GM23248 (cell line): Measurements from ENCODE around the gene GPRIN1. TPM values are rescaled to one million over a fixed set of nuclear protein-coding genes. Genes with fewer than 3 reads are reported as not detected.

Experiments
- DNase-seq: peaks from one replicate; pipeline ENCODE4 v3.0.0-alpha.2; 2015
- H2AFZ ChIP-seq: fragments of 200-600 bp; sonication (generic); 2 replicates; pipeline ENCODE4 v1.6.1; 2016; ENCODE audit warnings: antibody characterized with exemption
- H3F3A ChIP-seq: fragments of 200-600 bp; sonication (generic); 2 replicates; pipeline ENCODE4 v1.6.1; 2016; ENCODE audit warnings: mild to moderate bottlenecking, antibody characterized with exemption, mixed run types; ENCODE audit not compliant: insufficient read depth
- H3K27ac ChIP-seq: fragments of 200-600 bp; sonication (generic); 2 replicates; pipeline ENCODE4 v1.5.1; 2016; ENCODE audit warnings: mild to moderate bottlenecking
- H3K27me3 ChIP-seq: fragments of 200-600 bp; sonication (generic); replicated peaks from 2 replicates; pipeline ENCODE4 v1.6.1; 2016; ENCODE audit warnings: mild to moderate bottlenecking; ENCODE audit not compliant: insufficient read depth
- H3K36me3 ChIP-seq: fragments of 200-600 bp; sonication (generic); 2 replicates; pipeline ENCODE4 v1.6.1; 2016; ENCODE audit warnings: low read depth, mild to moderate bottlenecking
- H3K4me1 ChIP-seq: fragments of 200-600 bp; sonication (generic); 2 replicates; pipeline ENCODE4 v1.6.1; 2016; ENCODE audit warnings: mild to moderate bottlenecking; ENCODE audit not compliant: insufficient read depth
- H3K4me2 ChIP-seq: fragments of 200-600 bp; sonication (generic); one replicate; pipeline ENCODE4 v1.6.1; 2016; ENCODE audit warnings: mild to moderate bottlenecking; ENCODE audit not compliant: unreplicated experiment
- H3K4me3 ChIP-seq: fragments of 200-600 bp; sonication (generic); 2 replicates; pipeline ENCODE4 v1.5.1; 2016; ENCODE audit warnings: mild to moderate bottlenecking
- H3K79me2 ChIP-seq: fragments of 200-600 bp; sonication (generic); 2 replicates; pipeline ENCODE4 v1.6.1; 2016; ENCODE audit warnings: mild to moderate bottlenecking; ENCODE audit not compliant: insufficient read depth
- H3K9ac ChIP-seq: fragments of 200-600 bp; sonication (generic); 2 replicates; pipeline ENCODE4 v1.6.1; 2016; ENCODE audit warnings: mild to moderate bottlenecking
- H3K9me2 ChIP-seq: fragments of 200-600 bp; sonication (generic); 2 replicates; pipeline ENCODE4 v1.6.1; 2016; ENCODE audit warnings: mixed run types, mild to moderate bottlenecking, moderate library complexity; ENCODE audit not compliant: insufficient read depth
- H3K9me3 ChIP-seq: fragments of 200-600 bp; sonication (generic); one replicate; pipeline ENCODE4 v1.6.1; 2017; ENCODE audit warnings: low read depth
- H4K20me1 ChIP-seq: fragments of 200-600 bp; sonication (generic); 2 replicates; pipeline ENCODE4 v1.6.0; 2016; ENCODE audit not compliant: insufficient read depth
- EZH2 ChIP-seq: fragments of 200-600 bp; sonication (generic); IDR thresholded peaks from 2 replicates; pipeline ENCODE4 v1.6.1; 2018; ENCODE audit warnings: antibody characterized with exemption, mild to moderate bottlenecking; ENCODE audit not compliant: insufficient read depth, poor library complexity, severe bottlenecking
- EZH2phosphoT487 ChIP-seq: fragments of 200-600 bp; sonication (generic); IDR thresholded peaks from 2 replicates; pipeline ENCODE4 v1.6.1; 2018; ENCODE audit warnings: antibody characterized with exemption, moderate library complexity, mild to moderate bottlenecking, low read depth; ENCODE audit not compliant: insufficient read depth
- WGBS, 2 experiments: methylation state at CpG; one replicate each; pipeline ENCODE4 v1.1.6; 2015 to 2017; ENCODE audit warnings: low lambda C conversion rate in 2 of 2, low coverage in 1 of 2; ENCODE audit errors: missing lambda C conversion rate in 2 of 2; 5-methylcytosine and 5-hydroxymethylcytosine counted together
- in situ Hi-C: fragments of 300-500 bp; cut with MboI; formaldehyde crosslinking; loops from 2 replicates; pipeline ENCODE4 v1.15.0; 2020
- polyA plus RNA-seq: library from polyadenylated mRNA; unstranded; fragments of >200 nt; fragmentation: Nextera tagmentation; extraction: Ambion mirVana; gene quantifications from 2 replicates; pipeline ENCODE4 v1.2.1, GENCODE V29; 2016
- total RNA-seq: library from RNA; depleted of rRNA; stranded (reverse); fragments of >200 nt; shearing (Covaris generic); gene quantifications from 2 replicates; pipeline ENCODE4 v1.2.3, GENCODE V29; 2014

The GPRIN1 gene
- total and polyA plus RNA-seq, 2 experiments from 2014 or later, result 1.2 to 4.8 TPM

DNA sequence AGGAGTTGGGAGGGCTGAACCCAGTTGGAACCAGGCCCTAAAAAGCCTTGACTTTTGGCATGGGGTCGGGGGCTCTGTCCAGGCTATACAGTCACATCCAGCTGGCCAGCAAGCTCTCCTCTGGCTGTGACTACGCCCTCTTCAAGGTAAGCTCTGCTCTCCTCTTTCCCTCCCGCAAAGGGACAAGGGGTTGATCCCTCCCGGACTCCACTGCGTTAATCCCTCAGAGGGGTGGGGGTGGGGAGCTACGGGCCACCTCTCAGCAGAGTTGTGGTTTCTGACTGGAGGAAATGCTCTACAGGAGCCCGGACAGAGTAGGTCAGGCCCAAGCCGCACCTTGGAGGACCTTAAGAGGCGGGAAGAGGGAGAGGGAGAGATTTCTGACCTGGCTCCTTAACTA lies 34.3 kb upstream of the GPRIN1 start:
- H3K27me3 ChIP-seq, result no peaks in the 10 kb centered on the region
- H3K27ac ChIP-seq, result no peak overlapping the region
- no peak overlapping the region for H3K4me2 ChIP-seq
- TF ChIP-seq EZH2 (no peak), EZH2phosphoT487 (no peak)
- H3K9ac ChIP-seq, result no peak overlapping the region
- WGBS, 2 experiments, result 72 to 79% methylated on average over 7 to 9 of the region's 9 CpGs
- in situ Hi-C loops, result no loop called here
- no peaks in the 10 kb centered on the region for H3K36me3 ChIP-seq
- no peaks in the 10 kb centered on the region for H4K20me1 ChIP-seq
- 0 out of 2 replicates have a peak, but pooled peaks cover 8% of the 10 kb centered on the region for H3K4me1 ChIP-seq
- no peaks in the 10 kb centered on the region for H3F3A ChIP-seq
- H3K9me3 ChIP-seq, result no peaks in the 10 kb centered on the region
- H3K79me2 ChIP-seq, result peaks cover 18% of the 10 kb centered on the region
- H2AFZ ChIP-seq, result no peak overlapping the region
- no peak overlapping the region for H3K4me3 ChIP-seq
- DNase-seq, result no peak
- H3K9me2 ChIP-seq, result no peaks in the 10 kb centered on the region

GRCh38 chr5:176643491-176644219 lies 33.7 kb upstream of the GPRIN1 start:
- Histone ChIP-seq H3K36me3 (no peaks in the 10 kb centered on the region), H3K9me3 (no peaks in the 10 kb centered on the region), H3F3A (no peaks in the 10 kb centered on the region), H3K9ac (no peak overlapping the region), H3K27me3 (peaks cover 3% of the 10 kb centered on the region; the same call in 1 of the 2 replicates), H4K20me1 (no peaks in the 10 kb centered on the region), H3K79me2 (peaks cover 12% of the 10 kb centered on the region), H3K27ac (no peak overlapping the region), H3K9me2 (no peaks in the 10 kb centered on the region), H3K4me1 (0 out of 2 replicates have a peak, but pooled peaks cover 7% of the 10 kb centered on the region), H3K4me2 (no peak overlapping the region), H3K4me3 (no peak overlapping the region), H2AFZ (no peak overlapping the region)
- DNase-seq, result no peak
- WGBS, 2 experiments, result 78% methylated on average over 10 to 11 of the region's 11 CpGs
- in situ Hi-C loops, result no loop called here
- TF ChIP-seq EZH2phosphoT487, result no peak

- Histone ChIP-seq H3K9ac (no peak overlapping the region), H3K27me3 (peaks cover 9% of the 10 kb centered on the region; the same call in 1 of the 2 replicates), H2AFZ (no peak overlapping the region), H3K36me3 (no peaks in the 10 kb centered on the region), H3K79me2 (peaks cover 4% of the 10 kb centered on the region; the same call in 1 of the 2 replicates), H3K4me1 (no peaks in the 10 kb centered on the region), H4K20me1 (no peaks in the 10 kb centered on the region), H3K4me3 (no peak overlapping the region), H3K4me2 (no peak overlapping the region), H3K9me2 (no peaks in the 10 kb centered on the region), H3K27ac (no peak overlapping the region), H3K9me3 (no peaks in the 10 kb centered on the region), H3F3A (no peaks in the 10 kb centered on the region)
- WGBS, 2 experiments, result 43 to 53% methylated on average over 11 to 14 of the region's 15 CpGs
- in situ Hi-C loops, result no loop called here
- DNase-seq, result peak; percentile 28
- TF ChIP-seq EZH2 (no peak), EZH2phosphoT487 (no peak)
Observed at GRCh38 chr5:176642675-176643490, 32.9 kb upstream of the GPRIN1 start.

GRCh38 chr5:176640616-176641015 lies 30.7 kb upstream of the GPRIN1 start:
- H3K4me2 ChIP-seq, result no peak overlapping the region
- in situ Hi-C loops, result no loop called here
- no peak overlapping the region for H2AFZ ChIP-seq
- H3K27ac ChIP-seq, result no peak overlapping the region
- H3K27me3 ChIP-seq, result peaks cover 12% of the 10 kb centered on the region; the same call in 1 of the 2 replicates
- H3K9ac ChIP-seq, result no peak overlapping the region
- H3K79me2 ChIP-seq, result no peaks in the 10 kb centered on the region
- H4K20me1 ChIP-seq, result no peaks in the 10 kb centered on the region
- no peak overlapping the region for H3K4me3 ChIP-seq
- no peaks in the 10 kb centered on the region for H3K9me2 ChIP-seq
- H3K4me1 ChIP-seq, result no peaks in the 10 kb centered on the region
- TF ChIP-seq EZH2 (no peak), EZH2phosphoT487 (no peak)
- no peaks in the 10 kb centered on the region for H3F3A ChIP-seq
- H3K9me3 ChIP-seq, result no peaks in the 10 kb centered on the region
- 57 to 66% methylated on average over 4 of the region's 4 CpGs for WGBS, 2 experiments
- no peak for DNase-seq
- no peaks in the 10 kb centered on the region for H3K36me3 ChIP-seq
